Lower leg skin (tissue), 3 donors: ENCODE results near the gene MAPK12.

Experiments used
- POLR2A ChIP-seq, 2 donors: fragments of 450-650 bp; IDR thresholded peaks; one replicate each; pipeline ENCODE4 v1.6.1; 2016 to 2017; ENCODE audit warnings: antibody characterized with exemption in 2 of 2, mild to moderate bottlenecking in 1 of 2, moderate library complexity in 1 of 2
- TF ChIP-seq, protein P1 (sequence below), 3 donors: fragments of 450-650 bp; IDR thresholded peaks; one replicate each; pipeline ENCODE4 v1.5.1; 2016; ENCODE audit warnings: antibody characterized with exemption in 3 of 3, mild to moderate bottlenecking in 3 of 3, moderate library complexity in 2 of 3

DNA sequence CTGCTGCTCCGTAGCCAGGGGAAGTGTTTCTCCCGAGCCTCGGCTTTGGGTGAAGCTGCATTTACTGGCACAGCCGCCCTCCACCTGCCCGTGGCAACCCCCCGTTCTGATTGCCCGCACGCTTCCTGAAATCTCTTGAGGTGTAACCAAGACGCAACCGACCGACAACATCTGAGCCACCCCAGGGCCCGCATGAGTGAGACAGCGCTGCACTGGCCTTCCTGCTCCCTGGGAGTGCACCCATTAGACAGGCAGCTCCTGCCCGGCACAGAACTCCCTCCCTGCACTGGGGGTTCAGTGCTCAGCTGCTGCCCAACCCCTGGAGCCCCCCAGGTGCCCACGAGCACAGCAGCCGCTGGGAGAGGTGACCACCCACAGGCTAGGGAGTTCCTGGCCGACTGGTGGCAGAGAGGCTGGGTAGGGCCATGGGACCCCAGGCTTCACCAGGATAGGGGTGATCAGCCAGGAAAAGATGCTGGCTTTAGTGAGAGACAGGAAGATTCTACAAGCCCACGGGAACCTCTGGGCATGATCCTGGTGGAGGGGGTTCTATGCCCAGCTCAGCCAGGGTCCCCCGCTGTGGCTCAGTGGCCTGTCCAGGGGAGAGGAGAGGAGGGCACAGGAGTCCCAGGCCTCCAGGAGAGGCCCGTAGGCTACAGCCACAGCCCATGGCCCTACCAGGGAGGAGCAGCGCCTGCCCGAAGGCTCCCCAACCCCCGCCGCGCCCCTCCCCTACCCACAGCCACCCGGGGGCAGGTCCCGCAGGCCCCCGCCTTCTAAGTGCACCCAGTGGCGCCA lies 31.4 kb upstream of the MAPK12 start:
- no peak for TF ChIP-seq POLR2A (IDR thresholded peaks at IDR 0.05)
- TF ChIP-seq, protein P1, sequence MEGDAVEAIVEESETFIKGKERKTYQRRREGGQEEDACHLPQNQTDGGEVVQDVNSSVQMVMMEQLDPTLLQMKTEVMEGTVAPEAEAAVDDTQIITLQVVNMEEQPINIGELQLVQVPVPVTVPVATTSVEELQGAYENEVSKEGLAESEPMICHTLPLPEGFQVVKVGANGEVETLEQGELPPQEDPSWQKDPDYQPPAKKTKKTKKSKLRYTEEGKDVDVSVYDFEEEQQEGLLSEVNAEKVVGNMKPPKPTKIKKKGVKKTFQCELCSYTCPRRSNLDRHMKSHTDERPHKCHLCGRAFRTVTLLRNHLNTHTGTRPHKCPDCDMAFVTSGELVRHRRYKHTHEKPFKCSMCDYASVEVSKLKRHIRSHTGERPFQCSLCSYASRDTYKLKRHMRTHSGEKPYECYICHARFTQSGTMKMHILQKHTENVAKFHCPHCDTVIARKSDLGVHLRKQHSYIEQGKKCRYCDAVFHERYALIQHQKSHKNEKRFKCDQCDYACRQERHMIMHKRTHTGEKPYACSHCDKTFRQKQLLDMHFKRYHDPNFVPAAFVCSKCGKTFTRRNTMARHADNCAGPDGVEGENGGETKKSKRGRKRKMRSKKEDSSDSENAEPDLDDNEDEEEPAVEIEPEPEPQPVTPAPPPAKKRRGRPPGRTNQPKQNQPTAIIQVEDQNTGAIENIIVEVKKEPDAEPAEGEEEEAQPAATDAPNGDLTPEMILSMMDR (IDR thresholded peaks at IDR 0.05), result no peak
